Kidney (tissue), 14 donors: ENCODE measurements around the gene MACROD2. TPM values are rescaled to one million over a fixed set of nuclear protein-coding genes. Genes with fewer than 3 reads are reported as not detected.

Experiments
- DNase-seq, 5 donors: peaks; one replicate each; pipeline ENCODE4 v3.0.0-alpha.2; 2013 to 2020
- FAIRE-seq: peaks from 2 replicates; lab custom pipeline; 2012; peaks lifted over from hg19 to GRCh38; lab: Jason Lieb, UNC
- H3K27ac ChIP-seq, 2 donors: one replicate each; pipeline ENCODE4 v1.7.0; 2013; ENCODE audit warnings: low read depth in 2 of 2, low read length in 2 of 2, inconsistent platforms in 1 of 2
- H3K27me3 ChIP-seq: one replicate; pipeline ENCODE4 v1.7.1; 2013; ENCODE audit warnings: low read length, inconsistent platforms; ENCODE audit not compliant: control insufficient read depth, insufficient read depth
- H3K36me3 ChIP-seq, 3 donors: one replicate each; pipeline versions ENCODE4 v1.7.0 to v1.7.1; 2013; ENCODE audit warnings: low read length in 3 of 3, control low read depth in 1 of 3, inconsistent platforms in 1 of 3; ENCODE audit not compliant: insufficient read depth in 3 of 3, control insufficient read depth in 2 of 3
- H3K4me1 ChIP-seq, 3 donors: one replicate each; pipeline versions ENCODE4 v1.7.0 to v1.7.1; 2013; ENCODE audit warnings: low read length in 3 of 3, inconsistent platforms in 1 of 3, low read depth in 1 of 3; ENCODE audit not compliant: control insufficient read depth in 2 of 3, insufficient read depth in 2 of 3
- H3K4me3 ChIP-seq, 3 donors: one replicate each; pipeline versions ENCODE4 v1.7.0 to v1.8.1; 2013; ENCODE audit warnings: low read length in 3 of 3, control low read depth in 1 of 3, inconsistent platforms in 1 of 3
- H3K9ac ChIP-seq, 3 donors: one replicate each; pipeline versions ENCODE4 v1.7.0 to v1.7.1; 2013; ENCODE audit warnings: low read length in 3 of 3, control low read depth in 1 of 3, inconsistent platforms in 1 of 3
- H3K9me3 ChIP-seq, 3 donors: one replicate each; pipeline versions ENCODE4 v1.7.0 to v1.7.1; 2013; ENCODE audit warnings: low read length in 3 of 3, control low read depth in 1 of 3, inconsistent platforms in 1 of 3; ENCODE audit not compliant: control insufficient read depth in 2 of 3, insufficient read depth in 1 of 3
- CTCF ChIP-seq: IDR thresholded peaks from 3 replicates; pipeline ENCODE4 v1.5.1; 2012; ENCODE audit warnings: mild to moderate bottlenecking, moderate library complexity, borderline replicate concordance; ENCODE audit not compliant: insufficient read depth; ENCODE audit errors: extremely low read depth
- intact Hi-C: fragments of 100-400 bp; cut with DNase I; formaldehyde crosslinking; loops from one replicate; pipeline ENCODE4 v1.11.1; 2022
- polyA plus RNA-seq: library from polyadenylated mRNA; stranded (reverse); fragments of 350-450 nt; fragmentation: Illumina TruSeq; extraction: RNeasy Lipid Tissue Mini Kit (QIAGEN cat#74804); gene quantifications from one replicate; pipeline ENCODE4 v1.2.3, GENCODE V29; 2014; ENCODE audit warnings: low read depth, low replicate concordance; ENCODE audit not compliant: insufficient read depth
- total RNA-seq: library from RNA; stranded (reverse); fragmentation: NEBNext Ultra II Directional; extraction: Animal tissue kit (Norgen Biotek cat#: 25700); gene quantifications from one replicate; pipeline ENCODE4 v1.2.1, GENCODE V29; 2021
- donor health status: control.
- donor health status: control.
- donor health status: control.
- donor health status: control.
- donor health status: control.
- donor health status: DM: yes; HTN: yes; CAD: no.
- donor health status: Normal renal cell carcinoma (clear cell type).

Gene MACROD2
- total and polyA plus RNA-seq, 2 donors from 2014 or later, result 3.0 to 10.0 TPM

GRCh38 chr20:14512839-14513238, 517.5 kb downstream of the MACROD2 start:
- Histone ChIP-seq H3K4me3 (no peak overlapping the region), H3K9ac (no peak overlapping the region), H3K27me3 (no peaks in the 10 kb centered on the region), H3K9me3 (no peaks in the 10 kb centered on the region), H3K27ac (no peak overlapping the region), H3K36me3 (no peaks in the 10 kb centered on the region), H3K4me1 (no peaks in the 10 kb centered on the region)
- DNase-seq (no peak), FAIRE-seq (no peak)
- intact Hi-C loops, result no loop called here
- TF ChIP-seq CTCF, result no peak

GRCh38 chr20:14518648-14519047, 523.3 kb downstream of the MACROD2 start:
- Histone ChIP-seq H3K4me1 (no peaks in the 10 kb centered on the region), H3K9me3 (no peaks in the 10 kb centered on the region), H3K9ac (no peak overlapping the region), H3K27me3 (no peaks in the 10 kb centered on the region), H3K27ac (no peak overlapping the region), H3K4me3 (no peak overlapping the region), H3K36me3 (no peaks in the 10 kb centered on the region)
- intact Hi-C loops, result no loop called here
- DNase-seq (no peak), FAIRE-seq (no peak)
- TF ChIP-seq CTCF, result no peak

- Histone ChIP-seq H3K27ac (no peak overlapping the region), H3K9ac (no peak overlapping the region), H3K27me3 (no peaks in the 10 kb centered on the region), H3K4me1 (no peaks in the 10 kb centered on the region), H3K4me3 (no peak overlapping the region), H3K9me3 (no peaks in the 10 kb centered on the region), H3K36me3 (no peaks in the 10 kb centered on the region)
- DNase-seq, result no peak
- TF ChIP-seq CTCF, result no peak
- intact Hi-C loops, result no loop called here
- no peak for FAIRE-seq
These were observed 525.7 kb downstream of the MACROD2 start for GRCh38 chr20:14521016-14521415.

- H3K27me3 ChIP-seq, result no peaks in the 10 kb centered on the region
- intact Hi-C loops, result no loop called here
- no peak for TF ChIP-seq CTCF
- no peaks in the 10 kb centered on the region for H3K36me3 ChIP-seq
- H3K4me1 ChIP-seq, result no peaks in the 10 kb centered on the region
- FAIRE-seq (no peak), DNase-seq (no peak)
- H3K4me3 ChIP-seq, result no peak overlapping the region
- no peak overlapping the region for H3K27ac ChIP-seq
- no peaks in the 10 kb centered on the region for H3K9me3 ChIP-seq
- H3K9ac ChIP-seq, result no peak overlapping the region
These were observed 526.1 kb downstream of the MACROD2 start for GRCh38 chr20:14521436-14521835.
